Renal pelvis (tissue), 4 donors: ENCODE data around the gene MLN. TPM values are rescaled to one million over a fixed set of nuclear protein-coding genes. Genes with fewer than 3 reads are reported as not detected.
"Not testable (repeated sequence)": the region's sequence is repeated elsewhere in the genome, so short reads cannot be mapped to it uniquely, and the experiment has no call there.

Experiments used
- DNase-seq: peaks from one replicate; pipeline ENCODE4 v3.0.0-alpha.2; 2013
- polyA plus RNA-seq, 3 donors: library from polyadenylated mRNA; unstranded; fragments of 120-200 nt; gene quantifications; one replicate each; pipeline ENCODE4 v1.2.1, GENCODE V29; 2013; ENCODE audit not compliant: insufficient read length in 3 of 3

MLN gene
- polyA plus RNA-seq, 3 donors: 1.4 to 1.9 (median 1.4) TPM

DNA sequence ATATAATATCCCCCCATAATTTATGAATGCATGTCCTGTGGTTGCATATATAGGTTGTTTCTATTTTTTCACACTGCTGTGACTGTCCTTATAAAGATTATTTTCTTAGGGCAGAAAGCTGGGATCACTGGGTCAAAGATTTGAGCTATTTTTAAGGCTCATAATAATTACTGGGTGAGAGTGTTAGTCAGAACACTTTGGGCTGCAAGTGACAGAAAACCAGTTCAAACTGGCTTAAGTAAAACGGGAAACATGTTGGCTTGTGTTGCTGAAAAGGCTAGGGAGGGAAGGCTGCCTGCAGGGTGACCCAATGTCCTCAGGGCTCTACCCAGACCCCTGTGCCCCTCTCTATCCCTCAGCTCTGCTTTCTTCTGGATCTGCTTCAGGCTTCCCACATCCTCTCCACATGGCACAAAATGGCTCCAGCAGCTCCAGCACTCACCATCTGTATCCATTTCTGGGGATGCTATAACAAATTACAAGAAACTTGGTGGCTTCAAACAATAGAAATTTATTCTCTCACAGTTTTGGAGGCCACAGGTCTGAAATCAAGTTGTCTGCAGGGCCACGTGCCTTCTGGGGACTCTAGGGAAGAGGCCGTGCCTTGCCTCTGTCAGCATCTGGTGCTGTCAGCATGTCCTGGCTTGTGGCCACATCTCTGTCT lies 33.1 kb upstream of the MLN start:
- DNase-seq: no peak

- DNase-seq: no peak
Measured at GRCh38 chr6:33834401-33835392, 30.9 kb upstream of the MLN start.

DNA sequence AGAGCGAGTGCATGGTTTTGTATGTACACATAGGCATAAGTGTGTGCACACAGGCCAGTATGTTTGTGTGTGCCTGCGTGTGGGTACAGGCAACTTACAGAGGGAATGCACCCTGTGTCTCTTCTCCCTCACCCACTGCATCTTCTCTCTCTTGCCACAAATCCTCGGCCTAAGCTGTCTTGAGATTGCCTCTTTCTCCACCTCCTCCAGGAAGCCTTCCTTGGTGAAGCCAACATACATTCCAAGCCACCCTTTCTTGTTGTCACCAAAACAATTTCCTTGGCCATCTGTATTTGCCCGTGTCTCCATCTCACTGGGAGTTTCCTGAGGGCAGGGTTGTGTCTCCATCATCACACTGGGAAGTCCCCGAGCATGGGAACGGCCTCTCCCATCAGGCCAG lies 29.8 kb upstream of the MLN start:
- DNase-seq: no peak

DNA sequence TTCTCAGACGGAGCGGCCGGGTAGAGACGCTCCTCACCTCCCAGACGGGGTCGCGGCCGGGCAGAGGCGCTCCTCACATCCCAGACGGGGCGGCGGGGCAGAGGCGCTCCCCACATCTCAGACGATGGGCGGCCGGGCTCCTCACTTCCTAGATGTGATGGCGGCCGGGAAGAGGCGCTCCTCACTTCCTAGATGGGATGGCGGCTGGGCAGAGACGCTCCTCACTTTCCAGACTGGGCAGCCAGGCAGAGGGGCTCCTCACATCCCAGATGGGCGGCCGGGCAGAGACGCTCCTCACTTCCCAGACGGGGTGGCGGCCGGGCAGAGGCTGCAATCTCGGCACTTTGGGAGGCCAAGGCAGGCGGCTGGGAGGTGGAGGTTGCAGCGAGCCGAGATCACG lies 29.0 kb upstream of the MLN start:
- DNase-seq: not testable (repeated sequence)

DNA sequence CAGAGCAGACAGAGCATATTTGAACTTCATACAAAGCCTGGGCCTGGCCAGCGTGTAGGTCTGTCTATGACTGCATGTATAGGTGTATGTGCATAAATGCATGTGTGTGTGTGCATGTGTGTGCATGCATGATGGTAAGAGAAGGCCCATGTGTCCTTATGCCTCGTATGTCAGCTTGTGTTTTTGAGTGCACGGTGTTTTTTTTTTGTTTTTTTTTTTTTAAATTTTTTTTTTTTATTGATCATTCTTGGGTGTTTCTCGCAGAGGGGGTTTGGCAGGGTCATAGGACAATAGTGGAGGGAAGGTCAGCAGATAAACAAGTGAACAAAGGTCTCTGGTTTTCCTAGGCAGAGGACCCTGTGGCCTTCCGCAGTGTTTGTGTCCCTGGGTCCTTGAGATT lies 27.9 kb upstream of the MLN start:
- DNase-seq: not testable (repeated sequence)

DNA sequence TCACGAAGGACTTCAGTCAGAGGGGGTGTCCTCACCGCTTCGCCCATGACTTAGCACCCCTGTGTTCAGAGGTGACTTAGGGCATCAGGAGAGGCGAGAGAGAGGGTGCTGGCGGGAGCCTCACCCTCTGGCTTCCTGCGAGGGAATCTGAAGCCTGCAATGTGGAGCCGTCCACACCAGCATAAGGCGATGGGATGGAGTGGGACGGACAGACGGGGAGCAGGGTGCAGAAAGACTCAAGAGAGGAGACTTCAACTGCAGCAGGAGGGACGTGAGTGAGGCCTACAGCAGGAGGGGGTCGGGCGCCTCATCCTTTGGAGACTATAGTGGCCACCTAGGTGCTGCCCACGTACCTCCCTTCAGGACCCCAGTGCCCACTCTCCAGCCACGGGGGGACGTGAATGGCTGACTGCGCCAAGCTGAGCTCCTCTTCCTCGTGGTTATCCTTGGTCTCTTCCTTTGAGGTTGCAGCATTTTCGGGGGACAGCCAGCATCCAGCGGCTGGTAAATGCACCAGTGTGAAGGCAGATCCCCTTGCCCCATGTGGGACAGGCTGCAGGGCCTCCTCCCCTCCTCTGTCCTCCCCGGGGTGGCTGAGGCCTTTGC lies 26.9 kb upstream of the MLN start:
- no peak for DNase-seq

GRCh38 chr6:33828764-33829731 lies 25.2 kb upstream of the MLN start:
- DNase-seq: no peak

GRCh38 chr6:33828452-33828763 lies 24.6 kb upstream of the MLN start:
- no peak for DNase-seq

- DNase-seq: no peak
Measured at GRCh38 chr6:33827546-33828451, 24.0 kb upstream of the MLN start.

GRCh38 chr6:33826537-33826936 lies 22.7 kb upstream of the MLN start:
- DNase-seq: no peak

GRCh38 chr6:33824461-33825154 lies 20.8 kb upstream of the MLN start:
- DNase-seq: no peak

- DNase-seq: no peak
Measured at GRCh38 chr6:33823806-33824205, 20.0 kb upstream of the MLN start.

DNA sequence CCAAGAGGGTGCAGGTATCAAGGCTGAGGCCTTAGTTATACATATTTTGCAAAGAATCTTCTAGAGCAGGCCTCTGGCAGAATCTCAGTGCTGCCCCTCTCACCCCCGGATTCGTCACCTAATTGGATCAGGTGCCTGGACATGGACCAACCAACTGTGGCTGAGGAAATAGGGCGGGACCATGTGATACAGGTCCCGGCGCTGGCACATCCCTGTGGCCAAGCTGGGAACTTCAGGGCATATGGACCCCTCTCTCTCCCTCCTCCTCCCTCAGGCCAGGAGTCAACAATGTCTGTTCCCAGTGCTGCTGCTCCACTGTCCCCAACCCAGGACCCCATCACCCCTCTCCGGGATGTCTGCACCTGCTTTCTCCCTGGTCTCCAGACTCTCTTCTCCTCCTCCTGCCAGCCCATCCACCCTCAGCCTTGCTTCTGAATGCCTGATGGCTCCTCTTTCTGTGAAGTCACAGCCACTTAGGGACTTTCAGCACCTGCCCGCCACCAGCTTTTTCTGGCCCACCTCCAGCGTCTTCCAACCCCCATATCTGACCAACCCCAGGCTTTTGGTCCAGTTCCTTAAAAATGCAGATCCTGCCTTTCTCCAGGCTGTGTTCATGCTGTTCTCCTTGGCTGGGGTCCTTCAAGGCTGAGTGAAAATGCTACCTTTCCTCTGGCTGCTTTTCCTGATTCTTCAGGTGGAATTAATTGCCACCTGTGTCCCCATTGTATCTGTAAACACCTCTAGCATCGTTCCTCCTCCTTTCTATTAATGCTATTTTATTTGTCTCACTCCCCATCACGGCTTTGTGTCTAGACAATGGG lies 19.0 kb upstream of the MLN start:
- no peak for DNase-seq

DNA sequence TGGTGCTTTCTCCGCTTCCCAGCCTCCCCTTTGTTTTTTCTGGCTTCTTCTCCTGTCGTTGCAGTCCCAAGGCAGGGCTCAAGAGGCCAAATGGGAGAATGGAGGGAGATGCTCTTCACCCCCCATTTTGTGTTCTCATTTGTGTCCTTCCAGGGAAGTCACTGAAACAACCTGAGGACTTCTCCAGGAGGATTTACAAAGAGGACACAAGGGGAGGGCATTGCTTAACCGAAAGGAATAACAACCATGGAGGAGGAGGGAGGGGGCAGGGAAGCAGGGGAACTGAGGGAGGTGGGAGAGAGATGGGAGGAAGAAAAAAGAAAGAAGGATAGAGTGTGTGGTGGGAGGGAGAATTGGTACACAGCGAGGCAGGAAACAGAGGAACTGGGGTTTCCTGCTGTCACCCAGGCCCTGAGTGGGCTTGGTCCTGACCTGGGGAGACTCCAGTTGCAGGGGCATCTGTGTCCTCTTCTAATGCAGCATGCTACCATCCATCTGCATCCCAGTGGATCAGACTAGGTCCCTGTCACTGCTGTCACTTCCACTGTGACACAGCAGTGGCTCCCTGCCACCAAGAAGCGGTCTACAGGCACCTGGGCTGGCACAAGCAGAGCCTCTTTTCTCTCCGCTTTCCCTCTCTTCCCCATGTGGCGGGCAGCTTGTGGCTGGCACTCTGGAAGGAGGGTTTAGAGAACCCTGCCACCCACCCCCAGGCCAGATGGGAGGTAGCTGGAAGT lies 17.1 kb upstream of the MLN start:
- no peak for DNase-seq

- DNase-seq: no peak
Measured at GRCh38 chr6:33820243-33820642, 16.4 kb upstream of the MLN start.

DNA sequence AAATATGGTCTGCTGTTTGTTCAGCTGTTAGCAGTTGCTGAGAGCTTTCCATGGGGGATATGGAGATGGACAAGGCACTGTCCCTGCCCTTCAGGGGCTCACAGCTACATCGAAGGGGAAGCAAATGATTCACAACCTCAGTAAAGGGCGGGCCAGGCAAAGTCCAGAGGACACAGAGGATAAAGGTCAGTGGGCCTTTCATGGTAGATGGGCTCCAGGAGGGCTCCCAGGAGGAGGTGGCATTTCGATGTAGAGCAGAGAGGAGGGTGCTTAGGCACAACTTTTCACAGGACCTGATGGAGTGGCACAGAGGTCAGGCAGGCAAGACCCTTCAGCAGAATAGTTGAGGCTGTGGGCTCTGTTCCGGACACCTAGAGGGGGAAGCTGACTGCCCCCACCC lies 15.2 kb upstream of the MLN start:
- no peak for DNase-seq

- DNase-seq: no peak
Measured at GRCh38 chr6:33818293-33818692, 14.5 kb upstream of the MLN start.

DNA sequence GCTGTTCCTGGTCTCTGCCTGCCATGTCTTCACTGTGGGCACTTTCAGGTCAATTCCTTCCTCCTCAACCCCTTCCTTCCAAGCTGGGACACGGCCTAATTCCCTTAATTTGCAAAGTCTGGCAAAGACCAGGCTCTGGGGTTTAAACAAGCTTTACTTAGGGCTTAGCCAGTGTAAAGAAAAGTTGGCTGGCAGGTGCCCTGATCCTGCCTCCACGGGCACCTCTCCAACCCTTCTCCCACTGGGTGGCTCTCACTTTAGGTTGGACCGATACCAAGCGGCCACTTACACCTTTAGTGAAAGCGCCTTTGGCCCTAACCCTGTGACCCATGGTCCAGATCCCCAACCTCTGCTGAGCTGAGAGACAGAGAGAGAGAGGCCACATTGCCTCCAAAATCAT lies 13.7 kb upstream of the MLN start:
- no peak for DNase-seq
